Occipital lobe (tissue), 2 donors: ENCODE data around the gene NFRKB. TPM values are rescaled to one million over a fixed set of nuclear protein-coding genes. Genes with fewer than 3 reads are reported as not detected.
A peak's percentile ranks its signal among the peaks of the same experiment; 100 is the strongest.

Experiments
- DNase-seq: peaks from one replicate; lab custom pipeline; 2025; lab: John Stamatoyannopoulos, UW
- total RNA-seq: library from RNA; depleted of rRNA; stranded (reverse); fragments of >200 nt; gene quantifications from one replicate; pipeline ENCODE4 v1.2.3, GENCODE V29; 2014

NFRKB gene
- 20.9 TPM for total RNA-seq

DNA sequence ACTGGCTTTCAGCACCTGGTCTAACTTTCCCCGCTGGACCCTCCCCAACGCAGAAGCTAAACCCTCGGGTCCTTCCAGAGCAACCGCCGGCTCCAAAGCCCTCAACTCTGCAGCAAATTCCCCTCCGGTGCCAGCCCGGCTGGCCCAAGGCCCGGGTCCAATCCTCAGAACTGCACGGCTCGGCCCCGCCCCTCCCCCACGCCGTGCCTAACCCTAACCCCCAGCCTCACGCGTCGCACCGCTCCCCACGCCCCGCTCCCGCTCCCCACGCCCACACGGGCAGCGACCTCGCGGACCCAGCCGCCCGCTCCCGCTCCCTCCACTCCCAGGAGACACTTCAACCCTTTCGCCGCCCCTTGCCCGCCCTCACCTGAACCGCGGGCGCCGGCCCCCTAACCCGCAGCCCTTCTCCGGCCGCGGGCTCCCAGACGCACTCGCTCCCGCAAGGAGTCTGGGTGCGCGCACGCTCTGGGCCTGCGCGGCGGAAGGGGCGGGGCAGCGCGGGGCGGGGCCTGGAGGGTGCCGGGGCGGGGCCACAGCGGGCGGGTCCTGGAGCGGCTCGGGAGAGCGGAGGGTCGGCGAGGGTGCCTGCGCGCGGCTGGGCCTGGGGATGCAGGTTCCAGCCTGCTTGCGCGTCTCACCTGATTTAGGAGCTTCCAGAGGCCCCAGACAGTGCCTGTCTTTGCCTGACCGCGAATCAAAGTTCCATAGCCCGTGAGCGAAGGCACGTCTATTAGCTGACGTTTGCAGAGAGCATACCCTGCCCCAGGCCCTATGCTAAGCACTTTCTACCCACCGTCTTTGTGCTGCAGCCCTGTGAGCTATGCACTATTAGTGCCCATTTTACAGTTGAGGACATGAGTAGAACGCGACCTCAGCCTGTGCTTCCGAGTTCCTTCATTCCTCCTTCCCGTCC lies at the start of gene NFRKB:
Gene NFRKB, minus strand, starts transcription at position 453 of the 916 bp plus-strand sequence. CDS start 2,729 bp downstream, outside the sequence.
- peak; percentile 82 for DNase-seq

DNA sequence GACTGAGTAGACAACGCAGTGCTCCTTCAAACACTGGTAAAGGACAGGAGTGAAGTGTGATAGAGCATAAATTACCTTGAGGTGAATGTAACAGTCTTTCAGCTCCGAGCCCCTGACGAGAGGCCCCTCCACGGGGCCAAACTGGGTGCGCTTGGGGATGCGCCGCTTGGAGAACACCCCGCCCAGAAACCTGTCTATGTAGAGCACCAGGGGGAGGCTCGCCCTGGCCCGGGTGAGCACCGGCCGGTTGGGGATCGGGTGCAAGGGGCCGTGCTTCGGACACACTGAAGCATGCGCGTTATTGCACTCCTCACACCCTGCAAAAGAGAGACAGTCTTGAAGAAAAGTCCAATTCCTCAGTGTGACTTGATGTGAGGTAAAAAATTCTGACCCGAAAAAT lies 49.3 kb upstream of the NFRKB start:
- no peak for DNase-seq

DNA sequence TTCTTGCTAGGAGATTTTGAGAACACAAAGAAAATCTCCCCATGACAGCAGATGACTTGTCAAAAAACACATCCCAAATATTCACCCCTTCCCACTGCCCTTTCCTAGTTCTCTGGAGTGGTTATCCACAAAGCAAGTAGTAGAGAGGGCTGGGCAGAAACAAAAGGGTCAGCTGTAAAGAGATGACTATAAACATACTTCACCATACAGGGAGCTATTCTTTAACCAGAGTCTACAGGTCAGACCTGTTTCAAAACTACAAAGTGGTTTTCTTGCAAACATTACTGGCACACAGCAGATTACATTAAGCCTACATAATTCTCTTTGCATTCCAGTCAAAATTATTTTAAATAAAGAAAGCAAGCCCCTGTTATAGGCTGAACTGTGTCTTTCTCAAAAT lies 47.7 kb upstream of the NFRKB start:
- no peak for DNase-seq

DNA sequence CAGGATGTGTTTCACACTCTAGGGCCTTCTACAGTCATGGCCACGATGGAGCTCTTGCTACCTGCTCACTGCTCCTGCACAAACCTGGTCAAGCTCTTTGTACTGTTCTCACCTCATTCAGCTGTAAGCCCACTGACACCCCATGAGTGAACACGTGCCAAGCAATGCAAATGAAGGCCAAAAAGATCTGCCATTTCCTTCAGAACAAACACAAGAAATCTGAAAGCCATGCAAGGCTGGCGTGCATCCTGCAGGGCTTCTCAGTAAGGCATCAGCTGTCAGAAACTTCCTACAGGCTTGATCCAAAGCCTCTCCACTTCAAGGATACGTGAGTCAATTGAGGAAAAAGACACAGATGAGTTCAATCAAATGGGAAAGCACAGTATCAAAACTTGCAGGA lies 44.1 kb upstream of the NFRKB start:
- no peak for DNase-seq

DNA sequence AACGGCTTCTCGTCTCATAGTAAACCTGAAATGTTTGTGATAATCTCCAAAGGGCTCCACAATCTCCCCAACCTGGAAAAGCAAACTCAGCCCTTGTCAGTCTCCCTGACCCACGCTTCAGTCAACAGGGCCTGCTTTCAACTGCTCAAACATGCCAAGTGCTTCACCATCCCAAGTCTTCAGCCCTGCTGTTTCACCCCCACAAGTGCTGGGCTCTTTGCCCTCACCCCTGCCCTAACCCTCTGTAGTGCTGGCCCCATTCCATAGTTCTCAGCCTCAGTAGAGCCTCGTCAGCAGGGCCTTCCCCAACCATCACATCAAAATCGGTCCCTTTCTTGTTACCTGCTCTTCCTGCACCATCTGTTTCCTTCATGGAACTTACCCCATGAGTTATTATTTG lies 43.4 kb upstream of the NFRKB start:
- DNase-seq = no peak

DNA sequence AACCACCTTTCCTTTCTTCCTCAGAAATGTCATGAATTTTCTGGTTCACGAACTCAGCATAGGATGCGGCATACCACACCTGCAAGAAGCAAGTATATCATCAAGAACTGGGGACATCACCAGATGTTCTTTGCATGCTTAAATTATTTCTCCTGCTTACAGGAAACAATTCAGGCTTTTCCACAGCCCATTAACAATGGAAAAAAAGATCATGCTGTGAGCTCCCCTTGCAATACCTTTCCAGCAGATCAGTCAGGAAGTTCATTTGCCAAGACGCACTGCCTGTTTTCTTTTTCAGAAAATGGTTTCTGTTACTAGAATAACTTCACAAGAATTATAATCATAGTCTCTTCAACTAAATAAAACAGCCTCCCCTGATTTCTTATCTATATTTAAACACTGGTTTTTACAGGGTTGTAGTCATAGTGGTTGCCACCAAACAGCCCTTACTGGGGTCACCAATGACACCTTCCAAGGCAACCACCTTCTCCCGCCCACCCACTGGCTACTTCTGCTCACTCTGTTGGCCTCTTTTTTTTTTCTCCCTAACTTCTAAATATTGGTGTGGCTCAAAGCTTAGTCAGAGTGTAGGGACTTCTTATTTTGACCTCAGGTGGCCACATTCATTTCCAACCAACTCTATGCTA lies 42.3 kb upstream of the NFRKB start:
- no peak for DNase-seq

DNA sequence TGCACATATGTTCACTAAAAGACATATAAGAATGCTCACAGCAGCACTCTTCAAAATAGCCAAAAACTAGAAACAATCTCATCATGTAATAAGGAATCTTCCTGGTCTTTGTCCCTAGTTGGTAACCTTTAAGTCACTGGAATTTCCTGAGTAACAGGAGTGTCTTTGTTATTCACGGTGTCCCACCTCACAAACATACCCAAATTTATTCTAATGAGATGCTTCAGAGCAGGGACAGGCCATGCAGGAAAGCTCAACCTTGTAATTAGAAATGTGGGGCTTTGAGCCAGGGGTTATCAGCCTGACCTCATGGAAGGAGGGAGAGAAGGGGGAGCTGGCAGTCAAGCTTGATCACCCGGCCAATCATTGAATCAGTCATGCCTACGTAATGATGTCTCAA lies 40.3 kb upstream of the NFRKB start:
- no peak for DNase-seq

DNA sequence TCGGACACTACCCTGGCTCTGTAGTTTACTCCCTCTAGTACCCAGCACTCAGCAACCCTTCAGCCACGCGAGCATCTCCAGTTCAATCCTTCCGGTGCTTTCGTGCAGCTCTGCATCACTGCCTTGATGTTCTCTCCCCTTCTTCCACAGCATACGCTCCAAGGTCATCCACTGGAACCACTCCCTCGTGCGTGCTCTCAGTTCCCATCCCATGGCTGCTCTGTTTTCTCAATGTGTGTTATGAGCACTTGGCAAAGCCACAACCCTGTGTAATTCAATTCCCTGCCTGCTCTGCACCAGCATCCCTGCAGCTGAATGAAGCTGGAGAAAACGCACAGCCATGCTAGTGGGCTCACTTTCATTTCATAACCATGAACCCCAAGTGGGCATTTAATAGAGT lies 38.5 kb upstream of the NFRKB start:
- DNase-seq = no peak

DNA sequence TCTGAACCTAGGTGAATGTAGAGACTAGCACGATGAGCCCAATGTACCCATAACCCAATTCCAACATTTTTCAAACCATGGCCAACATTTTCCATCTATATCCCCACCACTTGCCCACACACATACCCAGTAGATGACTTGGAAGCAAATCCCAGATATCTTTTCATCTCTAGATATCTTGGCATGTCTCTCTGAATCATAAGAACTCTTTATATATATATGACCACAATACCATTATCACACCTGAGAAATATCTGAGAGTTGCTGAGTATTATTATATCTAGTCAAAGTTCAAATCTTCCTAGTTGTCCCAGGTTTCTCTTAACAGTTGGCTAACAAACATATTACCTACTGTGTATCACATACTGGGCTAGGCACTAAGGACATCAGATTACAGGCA lies 37.9 kb upstream of the NFRKB start:
- no peak for DNase-seq

DNA sequence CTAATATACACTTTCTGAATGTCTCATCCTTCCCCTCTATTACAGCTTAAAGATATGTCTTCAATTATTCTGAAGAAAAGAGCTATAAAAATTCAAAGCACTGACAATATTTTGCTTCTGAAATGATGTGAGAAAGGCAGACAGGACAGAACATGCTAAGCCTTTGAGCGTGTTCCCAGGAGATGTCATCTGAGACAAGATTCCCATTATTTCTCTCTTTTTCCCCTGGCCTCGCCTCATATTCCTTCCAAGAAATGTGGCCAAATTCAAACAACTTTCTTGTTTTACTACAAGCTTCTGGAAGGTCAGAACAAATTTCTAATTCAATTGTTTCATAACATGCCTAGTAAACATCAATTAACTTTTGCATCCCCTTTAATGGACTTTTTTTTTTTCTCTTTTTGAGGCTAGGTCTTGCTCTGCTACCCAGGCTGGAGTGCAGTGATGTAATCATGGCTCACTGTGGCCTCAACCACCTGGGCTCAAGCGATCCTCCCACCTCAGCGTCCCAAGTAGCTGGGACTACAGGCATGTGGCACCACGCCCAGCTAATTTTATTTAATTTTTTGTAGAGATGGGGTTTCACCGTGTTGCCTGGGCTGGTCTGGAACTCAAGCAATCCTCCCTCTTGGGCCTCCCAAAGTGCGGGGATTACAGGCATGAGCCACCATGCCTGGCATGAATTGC lies 37.1 kb upstream of the NFRKB start:
- DNase-seq = no peak

DNA sequence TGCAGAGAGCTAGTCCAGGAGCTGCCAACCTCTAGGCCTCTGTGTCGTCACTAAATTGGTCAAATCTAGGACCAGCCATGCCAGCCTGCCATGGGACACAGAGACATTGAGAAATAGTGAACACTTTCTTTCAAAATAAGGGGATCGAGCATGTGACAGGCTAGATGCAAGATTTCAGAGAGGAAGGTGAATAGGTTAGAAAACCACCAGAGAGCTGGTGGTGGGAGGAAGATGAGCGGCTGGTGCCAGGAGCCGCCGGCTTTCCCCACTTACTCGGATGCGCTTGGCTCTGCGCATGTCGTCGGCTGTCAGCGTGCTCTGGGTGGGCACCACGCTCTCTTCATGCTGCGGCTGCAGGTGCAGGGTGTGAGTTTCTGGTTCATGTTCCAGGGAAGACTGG lies 35.4 kb upstream of the NFRKB start:
- no peak for DNase-seq

DNA sequence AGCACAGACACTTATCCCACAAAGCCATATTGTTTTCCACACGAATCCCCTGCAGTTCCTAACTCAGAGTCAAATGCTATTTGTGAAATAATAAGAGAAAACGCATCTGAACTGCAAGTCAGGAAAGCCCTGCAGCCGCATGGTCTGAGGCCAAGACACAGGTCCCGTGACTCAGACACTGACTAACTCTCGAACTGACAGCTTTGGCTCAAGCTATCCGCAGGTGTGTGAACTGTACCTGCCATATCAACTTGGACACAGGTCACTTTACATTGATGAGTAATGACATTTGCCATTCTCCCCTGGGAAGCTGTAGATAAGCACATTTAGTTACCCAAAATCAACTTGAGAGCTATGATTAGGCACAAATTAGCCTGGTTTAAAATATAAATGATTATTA lies 34.9 kb upstream of the NFRKB start:
- no peak for DNase-seq

DNA sequence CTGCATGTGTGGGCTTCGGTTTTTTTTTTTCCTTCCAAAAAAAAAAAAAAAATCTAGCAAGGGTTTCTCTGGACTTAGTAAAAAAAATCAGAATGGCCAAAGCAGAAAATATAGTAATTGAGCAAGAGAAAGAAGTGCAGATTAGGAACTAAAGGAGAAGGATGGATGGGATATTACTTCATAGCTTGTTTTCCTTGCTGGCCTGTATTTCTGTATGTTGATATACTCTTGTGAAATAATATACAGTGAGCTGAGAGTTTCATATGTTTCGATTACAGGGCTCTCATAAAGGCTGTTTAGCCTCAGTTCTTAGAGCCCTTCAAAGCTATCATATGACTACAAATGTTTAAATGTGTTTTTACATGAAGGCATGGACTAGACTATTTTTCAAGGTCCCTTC lies 34.3 kb upstream of the NFRKB start:
- DNase-seq = no peak

DNA sequence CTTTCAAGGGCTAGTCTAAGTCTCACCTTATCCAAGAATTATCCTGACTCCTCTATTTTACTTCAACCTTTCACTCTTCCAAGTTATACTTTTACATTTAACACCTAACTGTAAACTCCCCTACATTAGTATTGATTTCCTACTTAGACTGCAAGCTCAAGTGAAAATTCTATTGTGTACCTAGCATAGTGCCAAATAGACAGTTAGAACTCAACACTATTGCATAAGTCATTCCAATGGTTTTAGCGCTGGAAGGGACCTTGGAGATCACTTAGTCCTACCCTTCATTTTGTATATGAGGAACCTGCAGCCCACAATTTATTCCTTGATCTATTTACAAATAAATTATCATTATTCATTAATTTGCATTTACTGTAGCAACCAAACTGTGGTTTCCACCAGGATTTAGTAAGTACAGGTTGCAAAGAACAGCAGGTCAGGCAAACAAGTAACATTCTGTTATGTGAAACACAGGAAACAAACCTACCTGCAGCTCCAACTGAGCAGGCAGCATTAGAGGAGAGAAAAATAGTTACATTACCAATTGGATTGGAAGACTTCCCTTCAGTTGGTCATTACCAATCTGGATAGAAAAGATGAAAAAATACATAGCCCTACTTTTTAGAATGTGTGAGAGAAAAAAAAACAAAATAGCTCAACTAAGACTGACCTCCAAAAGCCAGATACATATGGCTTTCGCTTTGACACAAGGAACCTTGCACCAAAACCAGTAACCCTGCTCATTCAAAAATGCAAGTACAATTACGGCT lies 33.7 kb upstream of the NFRKB start:
- no peak for DNase-seq

DNA sequence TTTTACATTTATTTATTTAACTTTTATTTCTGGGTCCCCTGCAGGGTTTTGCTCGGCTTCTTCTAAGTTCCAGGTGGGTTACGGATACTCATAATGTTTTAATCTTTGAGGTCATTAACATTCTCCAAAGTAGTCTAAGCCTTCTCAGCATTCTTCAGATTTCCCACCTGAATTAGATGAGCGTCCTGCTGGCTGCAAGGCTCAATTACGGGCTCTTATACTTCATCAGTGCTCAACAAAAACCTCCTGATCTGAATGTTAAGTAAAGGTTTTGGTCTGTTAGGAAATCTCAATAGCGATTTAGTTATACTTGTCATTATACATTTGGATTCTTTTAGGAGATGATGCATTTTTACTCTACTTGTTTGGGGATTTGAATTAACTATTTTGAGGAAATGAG lies 27.3 kb upstream of the NFRKB start:
- DNase-seq = no peak

DNA sequence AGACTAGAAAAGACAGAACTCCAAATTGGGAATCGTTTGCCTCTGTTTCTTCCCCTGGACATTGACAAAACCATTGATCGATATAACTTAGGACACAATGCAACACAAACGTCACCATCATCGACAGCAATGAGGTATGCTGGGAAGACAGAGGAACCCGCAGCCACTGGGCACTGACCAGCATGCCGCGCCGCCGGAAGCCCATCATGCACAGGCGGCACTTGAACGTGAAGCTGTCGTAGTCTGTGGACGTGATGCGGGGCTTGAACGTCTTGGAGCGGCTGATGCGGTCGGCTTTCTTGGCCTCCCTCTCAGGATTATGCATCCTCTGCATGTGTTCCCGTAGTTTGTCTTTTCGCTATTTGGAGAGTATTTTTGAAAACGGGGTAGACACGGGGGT lies 23.0 kb upstream of the NFRKB start:
- no peak for DNase-seq

DNA sequence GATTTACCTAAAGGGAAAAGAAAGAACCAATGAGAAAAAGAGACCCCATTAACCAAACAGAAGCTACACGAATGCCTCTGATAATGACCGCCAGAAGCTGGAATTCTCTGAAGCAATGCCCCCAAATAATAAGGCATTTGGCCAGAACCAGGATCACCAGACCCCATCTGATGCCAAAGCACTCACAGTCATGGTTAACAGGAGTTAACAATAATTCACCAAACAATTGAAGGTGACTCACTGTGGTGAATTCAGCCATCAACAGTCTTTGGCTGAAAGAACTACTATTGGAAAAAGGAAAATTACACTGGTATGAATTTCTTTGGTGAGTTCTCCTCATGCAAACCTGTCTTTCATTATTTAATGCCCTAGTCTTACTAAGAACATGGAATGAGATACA lies 21.9 kb upstream of the NFRKB start:
- DNase-seq = no peak

DNA sequence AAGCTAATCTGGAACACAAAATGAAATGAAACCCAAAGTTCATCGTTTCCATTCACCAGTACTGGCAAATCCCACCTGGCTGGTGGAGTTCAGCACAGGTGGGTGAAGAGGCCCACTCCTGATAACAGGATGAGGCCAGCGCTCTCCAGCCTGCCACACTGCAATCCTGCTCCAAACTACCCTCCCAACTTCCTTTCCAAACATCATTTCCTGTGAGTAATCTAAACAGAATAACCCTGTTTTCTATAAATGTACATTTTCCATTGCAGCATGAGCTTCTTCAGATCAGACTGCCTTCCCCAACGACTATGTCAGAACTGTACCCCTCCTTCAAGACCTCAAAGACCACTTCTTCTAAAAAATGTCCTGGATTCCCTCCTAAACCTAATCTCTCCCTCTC lies 15.9 kb upstream of the NFRKB start:
- DNase-seq = no peak

DNA sequence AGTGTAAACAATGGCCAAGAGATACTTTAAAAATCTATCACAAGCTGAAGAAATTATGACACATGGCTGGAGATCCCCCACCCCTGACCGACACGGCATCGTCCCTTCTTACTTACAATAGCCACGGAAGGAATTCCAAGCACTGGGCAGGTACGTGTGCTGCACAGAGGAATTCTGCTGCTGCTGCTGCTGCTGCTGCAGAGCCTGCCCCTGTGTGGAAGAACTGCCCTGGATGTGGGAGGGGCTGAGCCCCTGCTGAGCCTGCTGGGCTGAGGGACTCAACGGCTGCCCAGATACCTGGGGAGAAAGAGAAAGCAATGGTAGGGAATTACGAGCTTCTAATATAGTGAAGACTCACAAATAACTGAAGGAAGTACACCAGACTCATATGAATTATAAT lies 15.0 kb upstream of the NFRKB start:
- no peak for DNase-seq

DNA sequence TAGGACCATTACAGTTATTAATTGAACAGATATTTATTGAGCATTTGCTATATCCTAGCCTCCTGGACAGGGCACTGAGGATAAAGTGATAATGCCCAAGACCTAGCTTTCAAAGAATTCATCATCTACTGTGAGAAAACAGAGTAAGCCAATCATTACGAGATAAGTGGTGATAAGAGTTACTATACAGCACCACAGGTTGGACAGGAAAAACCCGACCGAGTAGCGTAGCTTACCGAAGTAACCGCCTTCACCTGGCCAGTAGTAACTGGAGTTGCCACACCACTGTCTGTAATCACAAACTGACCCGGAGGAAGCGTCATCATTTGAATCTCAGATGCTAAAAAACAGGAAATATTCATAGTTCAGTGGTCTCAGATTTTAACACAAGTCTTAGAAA lies 10.0 kb upstream of the NFRKB start:
- DNase-seq = no peak

DNA sequence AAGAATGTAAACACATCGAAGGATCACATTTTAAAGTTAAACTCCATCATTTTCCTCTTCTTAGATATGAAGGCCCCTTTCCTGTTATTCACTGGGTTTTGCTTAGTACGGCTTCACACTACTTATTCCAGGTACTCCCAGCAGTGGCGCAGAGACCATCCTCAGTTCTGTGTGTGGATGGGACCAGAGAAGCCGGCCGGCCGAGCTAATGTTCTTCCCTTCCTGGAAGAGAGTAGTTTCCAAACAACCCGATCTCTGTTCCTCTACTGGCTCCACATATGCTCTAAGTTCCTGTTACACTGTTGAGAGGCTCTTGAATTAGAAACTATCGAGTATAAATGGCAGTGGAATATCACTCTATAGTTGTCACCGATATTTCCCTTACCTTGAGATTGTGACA lies 684 bp upstream of the NFRKB start:
- no peak for DNase-seq
